Superior temporal gyrus (tissue), 1 donor: ENCODE measurements around the gene ARL15.
A peak's percentile ranks its signal among the peaks of the same experiment; 100 is the strongest.

Experiments
- DNase-seq: peaks from one replicate; pipeline ENCODE4 v3.0.0-alpha.2; 2016; ENCODE audit errors: extremely low spot score

The ARL15 gene

DNA sequence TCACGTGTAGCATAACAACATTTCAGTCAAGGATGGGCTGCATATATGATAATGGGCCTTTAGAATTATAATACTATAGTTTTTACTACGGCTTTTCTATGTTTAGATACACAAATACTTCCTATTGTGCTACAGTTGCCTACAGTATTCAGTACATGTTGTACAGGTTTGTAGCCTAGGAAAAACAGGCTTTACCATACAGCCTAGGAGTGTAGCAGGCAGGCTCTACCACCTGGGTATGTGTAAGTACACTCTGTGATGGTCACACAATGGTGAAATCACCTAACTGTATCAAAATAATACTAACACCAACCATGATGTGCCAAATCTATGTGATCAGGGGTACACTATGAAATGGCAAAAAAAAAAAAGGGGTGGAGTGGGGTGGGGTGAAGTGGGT lies 372.9 kb downstream of the ARL15 start:
- DNase-seq: no peak

DNA sequence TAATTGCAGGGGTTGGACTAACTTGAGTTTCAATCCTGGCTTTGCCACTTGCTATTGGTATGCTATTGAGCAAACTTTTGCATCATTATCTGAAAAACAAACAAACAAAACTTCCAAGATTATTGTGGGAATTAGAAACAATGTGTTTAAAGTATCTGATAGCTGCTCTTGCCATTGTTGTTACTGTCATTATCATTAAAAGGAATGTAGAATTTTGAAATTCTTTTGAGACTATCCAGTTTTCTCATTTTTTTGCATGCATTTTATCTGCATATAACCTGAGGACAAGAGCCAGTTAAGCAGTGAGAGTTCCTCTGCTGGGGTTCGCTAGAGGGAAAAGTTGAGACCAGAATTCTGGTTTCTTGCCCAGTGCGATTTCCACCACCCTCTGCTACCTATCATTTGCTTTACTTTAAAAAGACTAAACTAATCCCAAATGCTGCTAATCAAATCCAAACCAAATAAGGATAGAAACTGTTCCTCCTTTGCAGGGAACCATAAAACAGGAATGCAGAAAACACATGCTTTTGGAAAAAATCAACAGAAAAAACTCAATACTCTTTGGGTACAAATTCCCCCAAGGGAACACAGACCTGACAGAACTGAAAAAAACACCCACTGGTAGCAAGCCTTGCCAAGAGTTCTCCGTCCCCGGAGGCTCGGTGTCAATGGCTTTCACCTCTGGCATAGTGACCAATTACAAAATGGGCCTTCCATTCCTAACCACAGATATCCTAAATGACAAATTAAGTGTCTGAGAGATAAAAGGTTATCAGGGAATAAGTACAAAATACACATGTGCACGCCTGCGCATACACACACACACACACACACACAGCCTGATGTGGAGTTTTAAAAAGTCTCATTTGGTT lies 373.7 kb downstream of the ARL15 start:
- DNase-seq: no peak

DNA sequence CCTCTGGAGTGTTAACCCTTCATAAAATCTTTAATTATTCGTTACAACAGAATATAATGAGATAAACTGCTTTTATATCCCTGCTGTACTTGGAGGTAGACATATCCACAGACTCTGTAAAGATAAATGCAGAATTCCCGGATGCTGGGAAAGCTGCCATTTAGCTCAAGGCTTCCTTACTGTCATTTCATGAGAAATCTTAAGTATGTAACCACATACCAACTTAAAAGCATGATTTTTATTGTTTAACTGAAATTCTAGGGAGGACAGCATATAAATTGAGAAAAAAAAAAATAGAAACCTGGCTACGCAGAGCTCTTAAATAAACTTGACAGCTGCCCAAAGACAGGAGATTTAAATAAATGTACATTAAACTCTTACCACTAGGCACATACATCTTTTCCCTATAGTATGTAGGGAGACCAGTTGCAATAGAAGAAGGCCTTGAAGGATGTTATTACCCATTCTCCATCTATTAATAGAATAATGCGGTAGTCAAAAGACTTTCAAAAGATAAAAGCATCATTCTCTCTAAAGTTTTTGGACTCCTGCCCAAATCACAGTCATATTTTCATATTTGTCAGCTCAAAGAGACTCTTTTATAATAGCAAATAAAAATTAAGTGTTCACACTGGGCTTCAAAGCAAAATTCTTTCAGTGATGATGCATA lies 376.1 kb downstream of the ARL15 start:
- no peak for DNase-seq

DNA sequence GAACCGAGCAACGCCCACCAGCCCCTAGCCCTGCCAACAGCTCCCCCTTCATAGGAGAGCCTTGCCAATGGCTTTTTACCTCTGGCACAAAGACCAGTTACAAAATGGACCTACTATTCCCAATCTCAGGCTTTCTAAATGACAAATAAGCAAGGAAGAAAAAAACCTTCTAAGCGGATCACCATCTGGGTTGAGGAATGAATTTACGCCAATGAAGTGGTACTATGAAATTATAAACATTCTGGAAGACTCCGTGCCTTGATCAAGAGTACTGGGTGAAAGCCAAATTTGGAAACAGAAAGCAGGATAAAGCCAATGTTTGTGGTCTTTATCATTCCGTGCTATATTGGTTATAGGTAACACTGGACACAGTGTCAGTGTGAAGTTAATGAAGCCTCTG lies 378.0 kb downstream of the ARL15 start:
- no peak for DNase-seq

DNA sequence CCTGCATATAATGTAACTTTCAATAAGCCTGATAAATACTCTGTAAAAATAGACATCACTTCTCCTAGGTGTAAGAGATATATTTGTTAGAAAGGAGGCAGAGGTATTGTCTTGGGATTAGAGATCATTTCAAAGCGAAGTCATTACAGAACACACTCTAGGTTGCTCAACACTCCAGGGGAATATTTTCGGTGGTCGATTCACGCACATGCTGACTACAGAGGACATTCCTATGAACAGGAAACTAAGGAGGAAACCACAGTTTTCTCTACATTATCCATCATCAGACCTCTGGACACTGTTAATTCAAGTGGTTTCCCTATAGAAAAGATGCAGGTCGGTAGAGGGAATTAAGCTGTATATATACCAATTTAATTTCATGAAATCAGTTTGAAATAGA lies 379.9 kb downstream of the ARL15 start:
- DNase-seq: no peak

DNA sequence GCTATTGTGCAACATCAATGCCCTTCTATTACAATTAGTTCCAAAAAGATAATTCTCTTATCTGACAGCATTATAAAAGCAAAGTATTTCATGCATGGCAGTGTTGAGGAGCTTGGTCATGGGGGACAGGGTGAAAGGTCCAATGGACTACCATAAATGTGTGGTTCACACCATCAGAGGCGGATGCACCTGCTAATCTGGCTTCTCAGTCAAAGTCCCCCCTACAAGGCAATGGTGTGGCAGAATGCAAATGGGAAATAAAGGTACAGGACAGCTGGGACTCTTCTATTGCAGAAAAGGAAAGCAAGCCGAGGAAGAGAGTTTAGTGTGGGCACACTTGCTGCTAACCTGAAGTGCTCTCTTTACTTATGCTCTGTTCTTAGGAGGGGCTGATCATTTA lies 380.8 kb downstream of the ARL15 start:
- no peak for DNase-seq

DNA sequence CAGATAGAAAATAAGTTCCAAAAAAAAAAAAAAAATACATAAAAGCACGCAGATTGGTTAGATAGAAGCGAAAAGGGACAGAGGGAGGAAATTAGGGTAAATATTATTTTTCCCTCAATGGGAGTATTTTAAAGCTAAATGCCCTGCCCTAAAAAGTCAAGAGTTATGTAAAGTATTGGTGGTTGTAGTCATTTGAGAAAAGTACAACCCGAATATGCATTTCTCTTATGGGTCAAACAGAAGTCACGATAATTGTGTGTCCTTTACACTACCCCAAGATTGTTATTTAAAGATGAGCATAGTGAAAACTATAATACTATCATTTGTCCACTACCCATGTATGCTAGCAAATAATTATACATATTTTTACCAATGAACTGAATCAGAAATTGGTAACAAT lies 381.2 kb downstream of the ARL15 start:
- DNase-seq: no peak

DNA sequence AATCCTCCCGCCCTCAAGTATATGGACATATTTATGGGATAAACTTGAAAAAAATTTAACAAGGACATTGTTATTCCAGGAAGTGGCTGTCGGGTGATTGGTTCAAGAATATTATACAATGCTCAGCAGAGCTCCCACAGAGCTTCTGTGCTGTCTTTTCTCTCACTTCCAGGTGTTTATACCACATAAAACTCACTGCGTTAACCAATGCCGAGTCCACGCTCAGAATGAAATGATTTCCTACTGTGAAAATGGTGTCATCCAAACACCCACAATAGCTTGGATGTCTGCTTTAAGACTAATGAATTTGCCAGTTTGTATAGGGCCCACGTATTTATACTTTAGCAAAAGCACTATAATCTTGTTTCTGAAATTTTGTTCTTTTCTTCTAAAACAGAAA lies 381.7 kb downstream of the ARL15 start:
- DNase-seq: no peak

DNA sequence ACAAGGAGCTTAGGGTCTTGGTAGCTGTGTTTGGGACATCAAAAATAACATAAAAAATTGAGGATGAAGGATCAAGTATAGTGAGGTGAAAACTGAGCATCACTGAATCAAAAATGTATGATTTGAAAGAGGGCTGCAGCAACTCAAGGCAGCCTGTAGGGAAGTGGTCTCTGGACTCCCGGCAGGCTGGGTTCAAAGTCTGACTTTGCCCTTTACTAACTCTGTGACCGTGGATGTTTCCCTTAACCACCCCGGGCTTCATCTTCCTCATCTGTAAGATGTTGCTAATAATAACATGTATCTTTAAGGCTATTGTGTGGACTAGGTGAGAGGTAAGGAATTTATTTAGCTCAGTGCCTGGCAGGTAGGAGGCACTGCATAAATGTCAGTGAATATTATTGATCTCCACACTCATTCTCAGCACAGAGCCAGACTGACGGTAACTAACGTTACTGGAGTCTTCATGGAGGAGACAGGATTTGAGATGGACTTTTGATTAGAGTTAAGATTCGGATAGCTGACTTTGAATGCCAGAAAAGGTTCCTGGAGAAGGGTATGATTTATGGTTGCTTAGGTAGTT lies 382.6 kb downstream of the ARL15 start:
- no peak for DNase-seq

DNA sequence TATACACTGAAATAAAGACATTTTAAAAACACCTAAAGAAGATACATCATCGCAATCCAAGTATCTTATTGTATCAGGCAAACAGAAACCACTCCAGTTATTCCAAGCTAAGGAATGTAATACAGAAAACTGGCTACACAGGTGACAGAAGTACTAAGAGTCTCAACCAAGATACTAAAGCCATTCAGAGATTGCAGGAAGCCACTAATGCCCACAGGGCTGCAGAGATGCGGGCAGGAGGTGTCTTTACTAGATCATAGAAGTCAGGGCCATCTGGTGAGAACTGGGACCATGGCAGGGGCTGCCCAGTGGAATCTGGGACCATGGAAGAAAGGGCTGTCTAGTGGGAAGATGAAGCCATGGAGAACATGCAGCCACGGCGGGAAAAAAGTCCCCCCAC lies 384.3 kb downstream of the ARL15 start:
- no peak for DNase-seq

DNA sequence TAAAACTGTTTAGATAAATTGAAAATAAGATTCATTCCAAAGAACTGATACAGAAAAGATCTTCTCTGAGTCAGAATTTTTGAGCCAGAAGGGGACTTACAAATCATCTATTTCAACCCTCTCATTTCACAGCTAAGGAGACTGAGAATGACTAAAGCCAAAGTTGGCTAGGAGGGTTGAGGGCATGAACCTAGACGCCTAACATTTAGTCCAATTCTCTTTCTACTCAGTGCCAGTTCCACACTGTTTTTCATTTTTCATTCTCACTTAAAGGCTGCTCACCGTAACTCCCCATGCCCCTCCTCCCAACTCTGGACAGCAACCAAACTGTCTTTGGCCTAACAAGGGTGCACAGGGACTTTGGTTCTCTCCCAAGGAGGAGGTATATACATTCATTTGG lies 386.0 kb downstream of the ARL15 start:
- no peak for DNase-seq

DNA sequence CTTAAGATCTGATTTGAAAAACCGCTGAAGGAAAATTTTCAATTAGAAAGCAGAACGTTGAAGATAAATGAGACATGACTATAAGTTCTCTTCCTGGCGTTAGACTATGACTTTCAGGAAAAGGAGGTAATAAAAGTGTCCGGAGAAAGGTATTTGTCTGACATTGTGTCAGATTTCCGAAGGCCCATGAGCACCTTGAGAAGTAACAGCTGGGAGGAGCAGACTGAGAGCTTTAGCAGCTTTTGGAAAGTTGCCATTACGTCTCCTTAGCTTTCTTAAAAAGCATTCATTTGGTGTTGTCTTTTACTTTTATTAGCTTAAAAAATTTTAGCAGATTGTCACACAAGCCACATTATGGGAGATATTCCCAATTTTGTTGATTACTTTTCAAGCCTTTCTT lies 386.4 kb downstream of the ARL15 start:
- no peak for DNase-seq

DNA sequence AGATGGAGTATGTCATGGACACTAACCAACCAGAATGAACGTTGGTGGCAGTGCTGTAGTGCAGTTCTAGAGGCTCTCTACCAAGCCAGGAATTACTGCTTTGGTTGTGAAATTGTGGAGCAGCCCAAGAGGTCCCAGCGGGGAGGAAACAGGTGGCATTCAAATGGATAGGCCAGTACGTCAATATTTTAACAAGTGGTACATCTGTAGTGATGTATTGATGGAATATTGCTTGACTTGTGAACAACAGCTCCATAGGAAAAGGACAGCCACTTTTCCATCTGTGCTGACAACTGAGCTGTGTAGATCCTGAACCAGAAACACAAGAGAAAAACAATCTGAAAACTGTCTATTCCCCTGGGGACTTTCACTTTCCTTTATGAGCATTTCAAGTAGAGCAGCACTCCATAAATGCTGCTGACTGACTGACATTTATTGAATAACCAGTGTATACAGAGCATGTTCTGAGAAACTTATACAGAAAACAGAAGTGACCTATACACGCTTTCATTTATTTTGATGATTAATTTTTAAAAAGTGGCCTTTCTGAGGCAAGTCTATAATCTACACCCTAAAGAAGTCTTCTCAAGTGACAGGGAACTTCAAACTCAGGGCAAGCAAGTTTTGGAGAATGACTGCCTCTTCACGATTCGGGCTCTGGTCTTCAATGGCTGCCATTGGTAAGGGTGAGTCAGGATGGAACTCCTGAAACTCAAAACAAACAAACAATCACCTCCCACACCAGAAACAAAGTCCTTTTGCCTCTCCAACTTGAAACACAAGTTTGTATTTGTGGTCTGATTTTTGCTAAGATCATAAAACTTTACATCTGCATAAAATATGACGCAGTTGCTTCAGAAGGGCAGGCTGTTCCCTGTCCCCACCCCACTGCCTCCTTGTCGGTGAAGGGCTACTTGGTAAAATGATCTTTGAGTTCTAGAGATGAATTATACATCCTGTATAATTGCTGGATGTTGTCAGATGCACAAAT lies 387.6 kb downstream of the ARL15 start:
- no peak for DNase-seq

DNA sequence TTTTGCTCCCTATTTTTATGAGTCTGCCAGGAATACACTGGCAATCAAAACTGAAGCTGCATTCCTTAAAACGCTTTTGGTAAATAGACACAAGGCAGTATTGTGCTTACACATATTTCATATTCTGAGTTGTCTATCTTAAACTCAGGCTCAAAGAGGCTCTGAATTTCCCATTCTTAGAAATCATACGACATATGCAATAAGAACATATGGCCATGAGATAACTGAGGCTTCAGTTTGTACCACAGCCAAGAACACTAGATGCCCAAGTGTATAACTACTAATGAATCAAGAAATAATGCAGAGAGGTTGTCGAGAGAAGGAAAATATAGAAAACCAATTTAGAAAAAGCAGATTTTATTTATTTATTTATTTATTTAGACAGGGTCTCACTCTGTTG lies 392.5 kb downstream of the ARL15 start:
- DNase-seq: no peak

DNA sequence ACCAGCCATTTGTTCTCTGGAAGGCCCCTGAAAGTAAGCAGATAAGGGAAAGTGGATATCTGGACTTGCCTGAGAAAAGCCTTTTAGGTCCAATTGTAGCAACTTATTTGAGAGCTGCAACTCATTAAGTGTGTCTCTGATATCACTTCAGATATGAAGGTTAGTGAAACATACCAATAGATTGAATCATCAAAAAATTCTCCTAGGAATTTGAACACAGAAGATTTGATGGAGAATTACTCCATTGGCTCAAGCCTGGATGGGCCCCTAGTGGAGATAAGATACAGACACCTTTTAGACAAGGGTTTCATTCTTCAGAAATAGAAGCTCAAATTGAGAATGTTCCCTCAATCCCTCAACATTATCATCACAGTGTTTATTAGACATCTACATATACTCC lies 393.3 kb downstream of the ARL15 start:
- DNase-seq: no peak

DNA sequence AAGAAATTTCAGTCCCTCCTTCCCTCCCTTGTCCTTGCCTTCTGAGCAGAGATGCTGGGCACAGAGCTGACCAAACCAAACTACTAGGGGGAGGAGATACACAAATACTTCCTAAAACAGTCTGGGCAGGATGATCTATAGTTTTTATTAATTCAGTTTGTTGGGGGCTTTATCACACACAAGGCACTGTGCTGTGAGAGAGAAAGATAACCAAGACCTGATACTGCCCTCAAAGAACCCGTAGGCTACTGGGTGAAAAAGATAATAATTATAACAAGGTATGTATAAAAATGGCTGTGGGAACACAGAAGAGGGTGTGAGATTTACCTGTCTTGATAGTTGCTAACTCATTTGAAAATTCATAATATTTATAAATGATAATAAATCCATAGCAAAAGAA lies 395.3 kb downstream of the ARL15 start:
- no peak for DNase-seq

DNA sequence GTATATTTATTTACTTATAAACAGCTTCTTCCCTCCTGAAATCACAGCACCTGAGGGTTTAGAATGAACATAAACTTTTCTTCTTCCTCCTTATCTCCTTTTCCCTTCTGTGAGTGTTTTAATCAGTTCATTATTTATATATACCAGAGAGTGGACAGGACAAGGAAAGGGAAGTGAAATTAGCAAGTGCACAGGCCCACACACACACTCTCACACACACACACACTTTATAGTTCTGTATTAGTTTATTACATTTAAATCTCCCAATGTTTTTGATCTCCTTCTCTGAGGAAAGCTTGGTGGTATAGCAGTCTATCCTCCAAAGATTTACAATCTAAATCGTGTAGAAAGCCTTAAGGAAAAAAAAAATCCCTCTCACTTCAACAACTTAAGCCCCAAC lies 396.4 kb downstream of the ARL15 start:
- DNase-seq: no peak

DNA sequence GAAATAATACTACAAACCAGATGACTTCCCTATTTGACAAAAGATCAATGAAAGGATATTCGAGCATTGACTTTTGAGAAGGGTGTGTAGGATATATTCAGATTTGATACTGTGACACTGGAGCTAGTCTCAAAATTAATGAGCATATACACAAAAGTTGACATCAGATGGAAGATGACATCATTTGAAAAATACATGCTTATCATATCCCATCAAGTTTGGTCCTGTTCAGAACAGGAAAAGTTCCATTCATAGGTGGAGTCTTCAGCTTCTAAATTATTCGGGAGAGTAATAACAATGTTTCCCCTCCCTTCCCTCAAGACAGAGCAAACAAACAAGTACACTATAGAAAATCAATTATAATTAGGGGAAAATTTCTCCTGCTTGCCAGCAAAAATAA lies 401.6 kb downstream of the ARL15 start:
- no peak for DNase-seq

DNA sequence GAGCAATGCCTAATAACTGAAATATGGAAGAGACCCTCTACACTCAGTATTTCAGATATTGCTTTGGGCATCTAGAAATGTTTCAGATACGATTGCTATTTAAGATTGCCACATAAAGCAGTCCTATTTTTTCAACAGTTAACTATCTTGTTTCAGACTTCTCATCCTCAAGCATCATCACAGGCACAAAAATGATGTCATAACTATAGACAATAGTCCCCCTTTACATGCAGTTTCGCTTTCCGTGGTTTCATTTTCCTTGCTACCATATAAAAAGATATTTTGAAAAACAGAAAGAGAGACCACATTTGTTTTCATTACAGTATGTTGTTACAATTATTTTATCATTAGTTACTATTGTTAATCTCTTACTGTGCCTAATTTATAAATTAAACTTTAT lies 402.5 kb downstream of the ARL15 start:
- DNase-seq: no peak

DNA sequence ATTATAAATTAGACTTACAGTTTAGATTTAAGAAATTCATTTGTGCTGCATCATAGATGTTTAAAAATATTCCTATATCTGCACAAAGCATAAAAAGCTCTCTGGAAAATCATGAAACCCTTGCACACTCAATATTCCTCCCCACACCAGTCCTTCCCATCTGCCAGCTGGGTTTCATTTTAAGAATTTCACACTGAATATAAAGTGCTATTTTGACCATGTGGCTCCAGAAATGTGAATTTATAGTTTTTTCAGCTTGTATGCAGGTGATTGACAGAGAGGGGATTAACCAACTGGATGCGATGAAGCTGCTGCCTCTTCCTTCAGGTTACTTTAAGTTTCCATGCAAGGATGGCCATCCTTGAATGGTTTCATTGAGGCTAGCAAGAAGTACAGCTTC lies 403.6 kb downstream of the ARL15 start:
- peak; percentile 46 for DNase-seq

DNA sequence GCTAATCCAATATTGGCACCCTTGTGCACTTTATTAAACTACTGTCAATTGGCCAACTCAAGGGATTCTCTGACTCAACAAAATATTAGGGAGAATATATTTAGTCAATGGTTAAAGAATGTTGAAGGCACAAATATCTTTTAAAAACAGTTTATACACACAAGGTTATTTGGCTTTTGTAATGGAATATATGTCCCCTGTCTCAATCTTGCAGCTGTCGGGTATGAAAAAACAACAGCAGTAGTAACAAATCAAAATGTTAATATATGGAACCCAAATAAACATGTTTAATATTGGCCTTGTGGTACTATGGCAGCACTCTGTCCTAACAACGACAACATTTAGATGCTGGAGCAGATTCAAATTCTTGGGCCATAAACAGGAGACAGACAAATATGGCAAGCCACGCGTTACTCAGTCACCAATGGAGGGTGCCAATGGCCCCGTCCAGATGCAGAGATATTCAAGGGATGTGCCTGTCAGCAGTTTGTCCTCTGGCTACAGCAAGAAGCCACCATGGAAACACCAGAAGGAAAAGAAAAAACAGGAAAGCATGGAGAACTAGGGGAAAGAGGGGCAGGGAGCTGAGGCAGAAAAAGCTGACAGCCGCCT lies 408.0 kb downstream of the ARL15 start:
- DNase-seq: no peak
